Adrenal gland (tissue), 12 donors: ENCODE results near the gene GPATCH2L. TPM values are rescaled to one million over a fixed set of nuclear protein-coding genes. Genes with fewer than 3 reads are reported as not detected.

Experiments
- DNase-seq, 7 donors: peaks; one replicate each; pipeline ENCODE4 v3.0.0-alpha.2; 2019 to 2020
- H3K27ac ChIP-seq, 5 donors: fragments of 200-600 bp; sonication (generic) in 4 of 5; 1 replicate in 3 of 5; 2 replicates in 2 of 5; pipeline versions ENCODE4 v1.5.1 to v1.8.0; 2016 to 2020; ENCODE audit warnings: mild to moderate bottlenecking in 1 of 5
- H3K27me3 ChIP-seq: fragments of 200-600 bp; 2 replicates; pipeline ENCODE4 v1.8.0; 2021
- H3K36me3 ChIP-seq, 2 donors: fragments of 200-600 bp; replicated peaks in 1 of 2; 1 replicate in 1 of 2; 2 replicates in 1 of 2; pipeline versions ENCODE4 v1.5.1 to v1.8.0; 2018 to 2022
- H3K4me1 ChIP-seq, 2 donors: fragments of 200-600 bp; replicated peaks in 1 of 2; 1 replicate in 1 of 2; 2 replicates in 1 of 2; pipeline versions ENCODE4 v1.5.1 to v1.8.0; 2018 to 2021
- H3K4me3 ChIP-seq, 4 donors: fragments of 200-600 bp; sonication (generic) in 3 of 4; one replicate each; pipeline ENCODE4 v1.5.1; 2016 to 2018
- H3K9me3 ChIP-seq, 3 donors: fragments of 200-600 bp; sonication (generic) in 1 of 3; replicated peaks in 1 of 3; 1 replicate in 2 of 3; 2 replicates in 1 of 3; pipeline versions ENCODE4 v1.5.1 to v1.8.0; 2016 to 2021
- POLR2A ChIP-seq, 2 donors: fragments of 450-650 bp; IDR thresholded peaks; one replicate each; pipeline ENCODE4 v1.6.1; 2017; ENCODE audit warnings: antibody characterized with exemption in 2 of 2, mild to moderate bottlenecking in 2 of 2, moderate library complexity in 1 of 2
- WGBS, 4 donors: extraction: QIAGEN DNeasy Blood & Tissue Kit in 2 of 4; methylation state at CpG; one replicate each; pipeline versions ENCODE4 v1.1.5 to v1.1.7; 2013 to 2017; 5-methylcytosine and 5-hydroxymethylcytosine counted together
- intact Hi-C, 2 donors: fragments of 100-400 bp; cut with DNase I; formaldehyde crosslinking; loops; one replicate each; pipeline versions ENCODE4 v1.14.1 to v1.15.0; 2022 to 2023
- polyA plus RNA-seq, 3 donors: library from polyadenylated mRNA; stranded (reverse); fragments of 200-250 nt in 2 of 3; fragments of 350-450 nt in 1 of 3; fragmentation: Illumina TruSeq in 1 of 3; extraction: RNeasy Lipid Tissue Mini Kit (QIAGEN cat#74804) in 1 of 3; gene quantifications; one replicate each; pipeline ENCODE4 v1.2.3, GENCODE V29; 2013 to 2014
- total RNA-seq, 9 donors: library from RNA; depleted of rRNA in 4 of 9; stranded (reverse); fragments of >200 nt in 4 of 9; fragments of 120-200 nt in 1 of 9; fragmentation: NEBNext Ultra II Directional in 1 of 9; extraction: Animal tissue kit (Norgen Biotek cat#: 25700) in 1 of 9; gene quantifications; one replicate each; pipeline versions ENCODE4 v1.1.0 to v1.2.4, GENCODE V29; 2013 to 2023
- TF ChIP-seq, protein P1 (sequence below), 6 experiments: fragments of 450-650 bp in 4 of 6; fragments of 200-600 bp in 2 of 6; sonication (generic) in 1 of 6; IDR thresholded peaks; 1 replicate in 5 of 6; 2 replicates in 1 of 6; pipeline versions ENCODE4 v1.5.1 to v1.8.0; 2016 to 2021; ENCODE audit warnings: antibody characterized with exemption in 6 of 6, mild to moderate bottlenecking in 2 of 6, moderate library complexity in 1 of 6
- donor health status: healthy with polysubstance abuse.
- donor health status: Bipolar disorder and iron deficiency.
- donor health status: DM: yes; HTN: yes; CAD: no.
- donor health status: DM: no; HTN: no; CAD: no.
- donor health status: DM: no; HTN: no; CAD: no.
- donor health status: DM: yes; HTN: yes; CAD: no.

The GPATCH2L gene
- total and polyA plus RNA-seq, 12 donors, result 3.2 to 108 (median 41.1) TPM

- H3K4me1 ChIP-seq, result no peaks in the 10 kb centered on the region
- DNase-seq, result peak; percentile 27 to 72 (median 55)
- intact Hi-C loops, result no loop called here
- H3K36me3 ChIP-seq, result peaks cover 0 to 19% of the 10 kb centered on the region in 2 donors
- no peak overlapping the region for H3K4me3 ChIP-seq
- H3K9me3 ChIP-seq, result no peaks in the 10 kb centered on the region
- WGBS, 4 donors, result 74 to 84% (median 79%) methylated on average over 11 of the region's 11 CpGs
- no peaks in the 10 kb centered on the region for H3K27me3 ChIP-seq
- H3K27ac ChIP-seq, result peak overlapping the region in 2 of 5 donors; percentile 2 to 10
- TF ChIP-seq, protein P1, sequence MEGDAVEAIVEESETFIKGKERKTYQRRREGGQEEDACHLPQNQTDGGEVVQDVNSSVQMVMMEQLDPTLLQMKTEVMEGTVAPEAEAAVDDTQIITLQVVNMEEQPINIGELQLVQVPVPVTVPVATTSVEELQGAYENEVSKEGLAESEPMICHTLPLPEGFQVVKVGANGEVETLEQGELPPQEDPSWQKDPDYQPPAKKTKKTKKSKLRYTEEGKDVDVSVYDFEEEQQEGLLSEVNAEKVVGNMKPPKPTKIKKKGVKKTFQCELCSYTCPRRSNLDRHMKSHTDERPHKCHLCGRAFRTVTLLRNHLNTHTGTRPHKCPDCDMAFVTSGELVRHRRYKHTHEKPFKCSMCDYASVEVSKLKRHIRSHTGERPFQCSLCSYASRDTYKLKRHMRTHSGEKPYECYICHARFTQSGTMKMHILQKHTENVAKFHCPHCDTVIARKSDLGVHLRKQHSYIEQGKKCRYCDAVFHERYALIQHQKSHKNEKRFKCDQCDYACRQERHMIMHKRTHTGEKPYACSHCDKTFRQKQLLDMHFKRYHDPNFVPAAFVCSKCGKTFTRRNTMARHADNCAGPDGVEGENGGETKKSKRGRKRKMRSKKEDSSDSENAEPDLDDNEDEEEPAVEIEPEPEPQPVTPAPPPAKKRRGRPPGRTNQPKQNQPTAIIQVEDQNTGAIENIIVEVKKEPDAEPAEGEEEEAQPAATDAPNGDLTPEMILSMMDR (IDR thresholded peaks at IDR 0.05), result no peak
- TF ChIP-seq POLR2A (IDR thresholded peaks at IDR 0.05), result no peak
These were observed 51.6 kb downstream of the GPATCH2L start for GRCh38 chr14:76203086-76204001.

GRCh38 chr14:76204461-76205230 lies 52.9 kb downstream of the GPATCH2L start:
- H3K36me3 ChIP-seq, result peaks cover 0 to 19% of the 10 kb centered on the region in 2 donors
- TF ChIP-seq, protein P1 (IDR thresholded peaks at IDR 0.05), result no peak
- TF ChIP-seq POLR2A (IDR thresholded peaks at IDR 0.05), result no peak
- no peak overlapping the region for H3K4me3 ChIP-seq
- 91 to 95% (median 93%) methylated on average over 5 of the region's 5 CpGs for WGBS, 4 donors
- intact Hi-C loops, result no loop called here
- no peak for DNase-seq
- H3K27me3 ChIP-seq, result no peaks in the 10 kb centered on the region
- no peak overlapping the region for H3K27ac ChIP-seq
- no peaks in the 10 kb centered on the region for H3K4me1 ChIP-seq
- no peaks in the 10 kb centered on the region for H3K9me3 ChIP-seq

DNA sequence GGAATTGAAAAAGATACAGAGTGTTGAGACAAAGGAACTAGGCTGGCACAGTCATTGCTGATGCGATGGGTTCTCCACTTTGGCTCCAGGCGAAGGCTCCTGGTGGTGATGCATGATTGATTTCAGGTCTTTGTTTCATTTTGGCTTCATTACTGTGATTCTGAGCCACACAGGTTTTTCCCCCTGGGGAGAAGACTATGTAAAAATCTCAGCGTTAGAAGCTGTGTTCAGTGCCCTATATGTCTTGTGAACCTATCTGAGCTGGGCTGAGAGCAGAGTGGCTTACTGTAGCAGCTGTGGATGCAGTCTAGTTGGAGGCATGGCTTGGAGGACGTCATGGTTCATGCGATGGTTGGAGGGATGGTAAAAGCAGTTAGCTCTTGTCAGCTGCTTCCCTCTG lies 54.0 kb downstream of the GPATCH2L start:
- intact Hi-C loops, result no loop called here
- H3K9me3 ChIP-seq, result no peaks in the 10 kb centered on the region
- H3K4me1 ChIP-seq, result no peaks in the 10 kb centered on the region
- H3K27me3 ChIP-seq, result no peaks in the 10 kb centered on the region
- H3K27ac ChIP-seq, result no peak overlapping the region
- DNase-seq, result no peak
- 92 to 96% (median 95%) methylated on average over 5 of the region's 5 CpGs for WGBS, 4 donors
- TF ChIP-seq, protein P1 (IDR thresholded peaks at IDR 0.05), result no peak
- TF ChIP-seq POLR2A (IDR thresholded peaks at IDR 0.05), result no peak
- no peak overlapping the region for H3K4me3 ChIP-seq
- peaks cover 0 to 14% of the 10 kb centered on the region in 2 donors for H3K36me3 ChIP-seq

GRCh38 chr14:76208340-76208739 lies 56.6 kb downstream of the GPATCH2L start:
- Histone ChIP-seq H3K27me3 (no peaks in the 10 kb centered on the region), H3K27ac (no peak overlapping the region), H3K4me1 (no peaks in the 10 kb centered on the region), H3K36me3 (no peaks in the 10 kb centered on the region), H3K9me3 (no peaks in the 10 kb centered on the region), H3K4me3 (no peak overlapping the region)
- intact Hi-C loops, result no loop called here
- no peak for TF ChIP-seq POLR2A (IDR thresholded peaks at IDR 0.05)
- TF ChIP-seq, protein P1 (IDR thresholded peaks at IDR 0.05), result no peak
- WGBS, 4 donors, result 49 to 61% (median 55%) methylated on average over 5 of the region's 5 CpGs
- DNase-seq, result no peak
